ENCODE measurements around the gene ARHGAP1. TPM values are rescaled to one million over a fixed set of nuclear protein-coding genes. Genes with fewer than 3 reads are reported as not detected.

Gene ARHGAP1
- total and polyA plus RNA-seq, 9 of the 15 experiments (the other 6 are each of a cell fraction or from before 2014, with no cell fraction given), result 3.6 to 30.4 (median 8.2) TPM

- TF ChIP-seq HNRNPL (IDR thresholded peaks at IDR 0.05; ENCODE audit: low read depth, low read length), result no peak
- TF ChIP-seq SAFB (IDR thresholded peaks at IDR 0.05; ENCODE audit: borderline replicate concordance, low read depth, low read length), result no peak
- TF ChIP-seq EGR1 (conservative IDR thresholded peaks at IDR 0.05), result peak; percentile 73
- TF ChIP-seq ETV6 (IDR thresholded peaks at IDR 0.05; ENCODE audit: borderline replicate concordance in 1 of 2, low read depth in 2 of 2, low read length in 1 of 2), result no peak; a peak in 1 of 4 replicates
- 0 out of 2 replicates have a peak, but pooled peaks have one; percentile 77 for TF ChIP-seq ETV6 (CRISPR knock-in tag; IDR thresholded peaks at IDR 0.05; ENCODE audit: borderline replicate concordance)
- TF ChIP-seq ZNF644 (tag; IDR thresholded peaks at IDR 0.05; ENCODE audit: low read depth), result 0 out of 2 replicates have a peak, but pooled peaks have one; percentile 58
- TF ChIP-seq ZNF384 (IDR thresholded peaks at IDR 0.05; ENCODE audit: low read depth, low read length), result no peak
- TF ChIP-seq ZSCAN32 (CRISPR knock-in tag; IDR thresholded peaks at IDR 0.05), result no peak
- no peak for TF ChIP-seq HMBOX1 (IDR thresholded peaks at IDR 0.05)
- TF ChIP-seq PYGO2 (tag; IDR thresholded peaks at IDR 0.05), result peak; percentile 22; the same call in 1 of the 2 replicates
- no peak for TF ChIP-seq KAT2B (IDR thresholded peaks at IDR 0.05; ENCODE audit: low read depth, low read length)
- TF ChIP-seq HDAC6 (IDR thresholded peaks at IDR 0.05; ENCODE audit: low read depth, low read length), result no peak
- TF ChIP-seq BHLHE40 (IDR thresholded peaks at IDR 0.05; ENCODE audit: low read length), result peak; percentile 79
- peak; percentile 66; the same call in 1 of the 2 replicates for TF ChIP-seq MEF2D (tag; conservative IDR thresholded peaks at IDR 0.05; ENCODE audit: low read depth)
- TF ChIP-seq PBX2 (CRISPR knock-in tag; IDR thresholded peaks at IDR 0.05; ENCODE audit: low read depth), result 0 out of 2 replicates have a peak, but pooled peaks have one; percentile 8
- peak; percentile 23; the same call in 1 of the 2 replicates for TF ChIP-seq PBX2 (tag; conservative IDR thresholded peaks at IDR 0.05; ENCODE audit: low read depth)
- TF ChIP-seq RFX5 (IDR thresholded peaks at IDR 0.05; ENCODE audit: low read depth, low read length), result no peak
- no peak for TF ChIP-seq NELFE (IDR thresholded peaks at IDR 0.05; ENCODE audit: insufficient read depth, insufficient read length)
- TF ChIP-seq POLR2A (conservative IDR thresholded peaks at IDR 0.05), result peak; percentile 91
- no peak for TF ChIP-seq CBFA2T2 (conservative IDR thresholded peaks at IDR 0.05)
- TF ChIP-seq NONO (IDR thresholded peaks at IDR 0.05; ENCODE audit: low read depth in 2 of 2, low read length in 1 of 2), result 0 out of 4 replicates have a peak, but pooled peaks of 1 of the 2 experiments have one; percentile 47
- no peak for TF ChIP-seq ZNF146 (CRISPR knock-in tag; IDR thresholded peaks at IDR 0.05; ENCODE audit: unreplicated experiment)
- TF ChIP-seq KAT7 (CRISPR knock-in tag; IDR thresholded peaks at IDR 0.05; ENCODE audit: borderline replicate concordance), result peak; percentile 88; the same call in 1 of the 2 replicates
- TF ChIP-seq THRB (CRISPR knock-in tag; conservative IDR thresholded peaks at IDR 0.05), result peak; percentile 75; the same call in 1 of the 2 replicates
Measured at GRCh38 chr11:46700241-46701077, at the start of gene ARHGAP1, which contains the start of gene ZNF408 (continued).
